Caco-2 (cell line): ENCODE results near the gene AHCYL2. TPM values are rescaled to one million over a fixed set of nuclear protein-coding genes. Genes with fewer than 3 reads are reported as not detected.

Experiments used
- BruUV-seq: library from RNA; stranded (reverse); fragments of 400-500 nt; replicated peaks from 2 replicates; lab custom pipeline; 2021; lab: Mats Ljungman, UMichigan
- CTCF ChIA-PET: fragments of 300-600 bp; sonication (Branson Sonifier 250); formaldehyde crosslinking; loops from one replicate; lab custom pipeline; 2022; ENCODE audit warnings: antibody characterized with exemption; lab: Charles Lee
- POLR2A ChIA-PET: fragments of 300-600 bp; sonication (Branson Sonifier 250); formaldehyde crosslinking; loops from one replicate; lab custom pipeline; 2022; ENCODE audit warnings: antibody characterized with exemption; lab: Charles Lee
- DNase-seq, 2 experiments: peaks; one replicate each; pipeline versions ENCODE4 v3.0.0 to v3.0.0-alpha.2; 2020 to 2022
- H3K27me3 ChIP-seq: replicated peaks from 2 replicates; pipeline ENCODE4 v1.6.0; 2011; ENCODE audit warnings: low read length; ENCODE audit not compliant: control insufficient read depth, insufficient read depth
- H3K36me3 ChIP-seq: 2 replicates; pipeline ENCODE4 v1.5.1; 2011; ENCODE audit warnings: low read length; ENCODE audit not compliant: control insufficient read depth, insufficient read depth
- H3K4me1 ChIP-seq: fragments of 250-450 bp; sonication (Bioruptor Pico); 2 replicates; pipeline ENCODE4 v1.5.1; 2020; ENCODE audit warnings: mild to moderate bottlenecking
- H3K4me3 ChIP-seq: 2 replicates; pipeline ENCODE4 v1.5.1; 2011; ENCODE audit warnings: low read depth, mild to moderate bottlenecking, control low read depth, low read length
- H3K9me3 ChIP-seq: fragments of 250-450 bp; sonication (Bioruptor Pico); 2 replicates; pipeline ENCODE4 v1.5.1; 2020; ENCODE audit warnings: mild to moderate bottlenecking, moderate library complexity
- H3K27ac Mint-ChIP-seq: one replicate; pipeline ENCODE4 v1.8.0; 2022; ENCODE audit warnings: mixed read lengths; ENCODE audit not compliant: unreplicated experiment
- H3K27me3 Mint-ChIP-seq: one replicate; pipeline ENCODE4 v1.8.0; 2022; ENCODE audit warnings: mixed read lengths; ENCODE audit not compliant: insufficient read depth, unreplicated experiment
- H3K36me3 Mint-ChIP-seq: one replicate; pipeline ENCODE4 v1.8.0; 2022; ENCODE audit warnings: mild to moderate bottlenecking, mixed read lengths; ENCODE audit not compliant: insufficient read depth, unreplicated experiment
- H3K4me1 Mint-ChIP-seq: one replicate; pipeline ENCODE4 v1.8.0; 2022; ENCODE audit warnings: low read depth, mixed read lengths; ENCODE audit not compliant: unreplicated experiment
- H3K4me3 Mint-ChIP-seq: one replicate; pipeline ENCODE4 v1.8.0; 2022; ENCODE audit warnings: mild to moderate bottlenecking, moderate library complexity, mixed read lengths; ENCODE audit not compliant: unreplicated experiment
- H3K9me3 Mint-ChIP-seq: one replicate; pipeline ENCODE4 v1.8.0; 2022; ENCODE audit warnings: mixed read lengths; ENCODE audit not compliant: unreplicated experiment
- intact Hi-C: fragments of 100-400 bp; cut with micrococcal nuclease; formaldehyde crosslinking; loops from one replicate; pipeline ENCODE4 v1.10.0; 2022; ENCODE audit not compliant: unreplicated experiment
- total RNA-seq: library from RNA; stranded (reverse); gene quantifications from 2 replicates; pipeline ENCODE4 v1.2.3, GENCODE V29; 2022
- TF ChIP-seq, protein P1 (sequence below), 2 experiments: fragments of 200-600 bp in 1 of 2; IDR thresholded peaks; 1 replicate in 1 of 2; 2 replicates in 1 of 2; pipeline versions ENCODE4 v1.5.1 to v1.8.0; 2011 to 2022; ENCODE audit warnings: antibody characterized with exemption in 1 of 2, control low read depth in 1 of 2, inconsistent platforms in 1 of 2, low read depth in 1 of 2, low read length in 1 of 2, mild to moderate bottlenecking in 1 of 2, moderate library complexity in 1 of 2; ENCODE audit not compliant: insufficient read depth in 1 of 2, severe bottlenecking in 1 of 2, unreplicated experiment in 1 of 2

AHCYL2 gene
- total RNA-seq, 1 experiment from 2014 or later: 15.8 TPM

DNA sequence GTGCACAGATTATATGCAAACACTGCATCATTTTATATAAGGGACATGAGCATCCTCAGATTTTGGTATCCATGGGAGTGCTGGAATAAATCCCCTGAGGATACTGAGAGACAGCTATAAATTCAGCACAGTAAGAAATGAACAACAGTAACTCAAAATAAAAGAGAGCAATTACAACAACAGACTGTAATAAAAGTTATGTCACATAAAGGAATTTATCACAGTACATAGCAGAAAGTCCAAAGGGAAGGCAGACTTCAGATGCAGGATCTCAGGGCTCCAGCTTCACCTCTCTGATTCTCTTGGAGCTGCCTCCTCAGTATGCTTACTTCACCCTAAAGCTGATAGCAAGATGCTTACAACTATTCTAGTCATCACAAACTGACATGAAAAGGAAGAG lies 165.5 kb downstream of the AHCYL2 start:
- POLR2A ChIA-PET: no interaction called here
- no peak overlapping the region for H3K4me3 ChIP-seq
- no TSS peak for BruUV-seq
- TF ChIP-seq, protein P1, sequence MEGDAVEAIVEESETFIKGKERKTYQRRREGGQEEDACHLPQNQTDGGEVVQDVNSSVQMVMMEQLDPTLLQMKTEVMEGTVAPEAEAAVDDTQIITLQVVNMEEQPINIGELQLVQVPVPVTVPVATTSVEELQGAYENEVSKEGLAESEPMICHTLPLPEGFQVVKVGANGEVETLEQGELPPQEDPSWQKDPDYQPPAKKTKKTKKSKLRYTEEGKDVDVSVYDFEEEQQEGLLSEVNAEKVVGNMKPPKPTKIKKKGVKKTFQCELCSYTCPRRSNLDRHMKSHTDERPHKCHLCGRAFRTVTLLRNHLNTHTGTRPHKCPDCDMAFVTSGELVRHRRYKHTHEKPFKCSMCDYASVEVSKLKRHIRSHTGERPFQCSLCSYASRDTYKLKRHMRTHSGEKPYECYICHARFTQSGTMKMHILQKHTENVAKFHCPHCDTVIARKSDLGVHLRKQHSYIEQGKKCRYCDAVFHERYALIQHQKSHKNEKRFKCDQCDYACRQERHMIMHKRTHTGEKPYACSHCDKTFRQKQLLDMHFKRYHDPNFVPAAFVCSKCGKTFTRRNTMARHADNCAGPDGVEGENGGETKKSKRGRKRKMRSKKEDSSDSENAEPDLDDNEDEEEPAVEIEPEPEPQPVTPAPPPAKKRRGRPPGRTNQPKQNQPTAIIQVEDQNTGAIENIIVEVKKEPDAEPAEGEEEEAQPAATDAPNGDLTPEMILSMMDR (IDR thresholded peaks at IDR 0.05; ENCODE audit: insufficient read depth in 1 of 2, low read depth in 1 of 2, low read length in 1 of 2, severe bottlenecking in 1 of 2, unreplicated experiment in 1 of 2): no peak
- H3K4me1 Mint-ChIP-seq: no peaks in the 10 kb centered on the region
- CTCF ChIA-PET: interaction anchor here (1.6 to 1.7 kb wide), 2 partner anchors 11 to 15 kb away, joined by 4 read pairs; no protein-coding TSS in a partner anchor
- no peaks in the 10 kb centered on the region for H3K27me3 Mint-ChIP-seq
- H3K4me1 ChIP-seq: no peaks in the 10 kb centered on the region
- H3K36me3 ChIP-seq: no peaks in the 10 kb centered on the region
- no peak for DNase-seq
- H3K27me3 ChIP-seq: no peaks in the 10 kb centered on the region
- H3K9me3 Mint-ChIP-seq: no peaks in the 10 kb centered on the region
- H3K27ac Mint-ChIP-seq: no peak overlapping the region
- H3K4me3 Mint-ChIP-seq: no peak overlapping the region
- no peaks in the 10 kb centered on the region for H3K36me3 Mint-ChIP-seq
- intact Hi-C loops: no loop called here
- H3K9me3 ChIP-seq: no peaks in the 10 kb centered on the region

DNA sequence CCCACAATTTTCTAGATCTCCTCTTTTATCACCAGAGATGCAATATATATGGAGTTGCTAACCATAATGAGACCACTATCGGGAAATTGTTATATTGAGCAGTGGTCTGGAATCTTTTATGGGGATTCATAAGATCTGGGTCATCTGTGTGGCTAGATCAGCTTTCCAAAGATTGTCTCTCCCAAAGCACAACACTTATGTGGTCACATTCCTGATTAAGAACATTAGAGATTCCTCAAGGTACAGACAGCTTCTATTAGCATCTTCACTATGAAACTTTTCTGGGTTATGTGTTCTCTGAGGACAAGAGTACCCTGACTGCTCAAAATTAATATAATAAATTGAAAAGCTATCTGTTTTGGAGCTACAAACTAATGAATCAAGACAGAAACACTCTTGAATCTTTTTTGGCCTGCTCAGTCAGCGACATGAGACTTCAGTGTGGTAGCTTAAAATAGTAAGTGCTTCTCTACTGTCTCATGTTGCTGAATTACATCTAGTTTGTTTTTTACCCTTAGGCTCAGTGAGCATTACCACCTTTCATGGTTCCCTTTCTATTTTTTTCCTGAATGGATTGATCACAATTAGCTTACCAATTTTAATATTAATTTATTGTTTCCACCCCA lies 166.8 kb downstream of the AHCYL2 start:
- H3K27me3 Mint-ChIP-seq: no peaks in the 10 kb centered on the region
- Histone ChIP-seq H3K36me3 (no peaks in the 10 kb centered on the region), H3K4me3 (no peak overlapping the region), H3K4me1 (no peaks in the 10 kb centered on the region), H3K27me3 (no peaks in the 10 kb centered on the region), H3K9me3 (no peaks in the 10 kb centered on the region)
- CTCF ChIA-PET: interaction anchor here (0.6 kb wide), 1 partner anchor 1637 kb away, joined by 3 read pairs; no protein-coding TSS in a partner anchor
- H3K4me3 Mint-ChIP-seq: no peak overlapping the region
- H3K27ac Mint-ChIP-seq: no peak overlapping the region
- intact Hi-C loops: no loop called here
- POLR2A ChIA-PET: no interaction called here
- BruUV-seq: no TSS peak
- H3K4me1 Mint-ChIP-seq: no peaks in the 10 kb centered on the region
- no peaks in the 10 kb centered on the region for H3K36me3 Mint-ChIP-seq
- DNase-seq: no peak
- no peaks in the 10 kb centered on the region for H3K9me3 Mint-ChIP-seq
- TF ChIP-seq, protein P1 (IDR thresholded peaks at IDR 0.05; ENCODE audit: insufficient read depth in 1 of 2, low read depth in 1 of 2, low read length in 1 of 2, severe bottlenecking in 1 of 2, unreplicated experiment in 1 of 2): no peak

DNA sequence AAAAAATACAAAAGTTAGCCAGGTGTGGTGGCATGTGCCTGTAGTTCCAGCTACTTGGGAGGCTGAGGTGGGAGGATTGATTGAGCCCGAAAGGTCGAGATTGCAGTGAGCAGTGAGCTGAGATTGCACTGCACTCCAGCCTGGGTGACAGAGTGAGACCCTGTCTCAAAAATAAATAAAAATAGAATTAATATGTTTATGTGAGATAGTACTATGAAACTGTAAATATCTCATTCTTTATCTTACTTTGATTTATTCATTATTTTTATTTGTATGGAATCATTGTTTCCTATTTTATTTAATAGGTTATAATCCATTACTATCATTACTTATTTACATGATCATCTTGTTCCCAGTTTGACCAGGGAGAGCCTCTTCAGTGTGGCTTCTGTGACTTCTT lies 168.4 kb downstream of the AHCYL2 start:
- Mint-ChIP-seq H3K4me1 (no peaks in the 10 kb centered on the region), H3K27me3 (no peaks in the 10 kb centered on the region), H3K36me3 (no peaks in the 10 kb centered on the region), H3K27ac (no peak overlapping the region), H3K9me3 (no peaks in the 10 kb centered on the region), H3K4me3 (no peak overlapping the region)
- DNase-seq: no peak
- Histone ChIP-seq H3K27me3 (no peaks in the 10 kb centered on the region), H3K4me3 (no peak overlapping the region), H3K9me3 (no peaks in the 10 kb centered on the region), H3K4me1 (no peaks in the 10 kb centered on the region), H3K36me3 (no peaks in the 10 kb centered on the region)
- TF ChIP-seq, protein P1 (IDR thresholded peaks at IDR 0.05; ENCODE audit: insufficient read depth in 1 of 2, low read depth in 1 of 2, low read length in 1 of 2, severe bottlenecking in 1 of 2, unreplicated experiment in 1 of 2): no peak
- no TSS peak for BruUV-seq
- intact Hi-C loops: no loop called here
- POLR2A ChIA-PET: no interaction called here
- CTCF ChIA-PET: no interaction called here
